ENCODE data around the gene B4GALT2.

DNA sequence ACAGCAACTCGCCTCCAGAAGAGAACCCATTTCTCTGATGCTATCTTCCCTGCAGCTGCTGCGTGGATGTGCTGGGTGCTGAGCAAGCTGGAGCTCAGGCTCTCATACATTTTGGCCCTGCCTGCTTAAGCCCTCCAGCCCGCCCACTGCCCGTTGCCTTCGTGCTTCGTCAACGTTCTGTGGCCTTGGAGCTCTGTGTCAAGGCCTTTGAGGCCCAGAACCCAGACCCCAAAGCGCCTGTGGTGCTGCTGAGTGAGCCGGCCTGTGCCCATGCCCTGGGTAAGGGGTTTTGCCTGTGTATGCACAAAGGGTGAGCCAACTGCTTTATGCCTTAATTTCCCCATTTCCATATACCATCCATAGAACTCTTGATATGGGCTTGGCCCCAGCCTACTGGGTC, 8.1 kb upstream of the B4GALT2 start:
- TF ChIP-seq POLR2A (IDR thresholded peaks at IDR 0.05; ENCODE audit: low read depth, low read length) (no peak), POLR2AphosphoS5 (IDR thresholded peaks at IDR 0.05; ENCODE audit: low read depth, low read length) (no peak), SPI1 (IDR thresholded peaks at IDR 0.05; ENCODE audit: low read depth, low read length) (no peak), TAF1 (IDR thresholded peaks at IDR 0.05; ENCODE audit: low read depth, low read length) (no peak), PAX5 (IDR thresholded peaks at IDR 0.05; ENCODE audit: insufficient read depth, low read length, severe bottlenecking) (no peak), POU2F2 (IDR thresholded peaks at IDR 0.05; ENCODE audit: low read depth, low read length) (no peak)
